Breast epithelium (tissue), 3 donors: ENCODE measurements around the gene DMRT3.

ENCODE experiments used
- POLR2A ChIP-seq: fragments of 450-650 bp; IDR thresholded peaks from one replicate; pipeline ENCODE4 v1.6.1; 2016; ENCODE audit warnings: antibody characterized with exemption, mild to moderate bottlenecking, moderate library complexity
- POLR2AphosphoS5 ChIP-seq, 3 donors: sonication (generic); formaldehyde crosslinking; IDR thresholded peaks; one replicate each; pipeline ENCODE4 v1.6.1; 2017; ENCODE audit warnings: antibody characterized with exemption in 3 of 3
- TF ChIP-seq, protein P1 (sequence below), 3 donors: fragments of 450-650 bp; IDR thresholded peaks; one replicate each; pipeline ENCODE4 v1.5.1; 2016 to 2017; ENCODE audit warnings: antibody characterized with exemption in 3 of 3, mild to moderate bottlenecking in 3 of 3, moderate library complexity in 3 of 3

DNA sequence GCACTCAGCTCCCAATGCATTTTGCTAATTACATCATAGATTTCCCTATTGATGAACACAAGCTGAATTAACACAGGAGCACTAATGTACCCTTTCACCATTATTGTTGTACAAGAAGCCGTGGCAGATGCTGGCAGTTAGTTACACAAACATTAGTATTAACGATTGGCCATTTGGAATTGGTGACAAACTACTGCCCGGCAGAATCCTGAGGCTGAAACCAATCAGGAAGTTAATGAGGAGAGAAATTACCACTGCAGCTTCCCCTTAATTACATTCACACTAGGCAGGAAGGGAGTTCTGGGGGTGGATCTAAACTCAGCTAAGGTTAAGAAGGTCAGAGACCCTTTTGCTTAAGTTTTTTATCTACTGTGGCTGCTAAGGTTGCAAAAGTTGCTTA is 9.6 kb upstream of the DMRT3 start:
- TF ChIP-seq, protein P1, sequence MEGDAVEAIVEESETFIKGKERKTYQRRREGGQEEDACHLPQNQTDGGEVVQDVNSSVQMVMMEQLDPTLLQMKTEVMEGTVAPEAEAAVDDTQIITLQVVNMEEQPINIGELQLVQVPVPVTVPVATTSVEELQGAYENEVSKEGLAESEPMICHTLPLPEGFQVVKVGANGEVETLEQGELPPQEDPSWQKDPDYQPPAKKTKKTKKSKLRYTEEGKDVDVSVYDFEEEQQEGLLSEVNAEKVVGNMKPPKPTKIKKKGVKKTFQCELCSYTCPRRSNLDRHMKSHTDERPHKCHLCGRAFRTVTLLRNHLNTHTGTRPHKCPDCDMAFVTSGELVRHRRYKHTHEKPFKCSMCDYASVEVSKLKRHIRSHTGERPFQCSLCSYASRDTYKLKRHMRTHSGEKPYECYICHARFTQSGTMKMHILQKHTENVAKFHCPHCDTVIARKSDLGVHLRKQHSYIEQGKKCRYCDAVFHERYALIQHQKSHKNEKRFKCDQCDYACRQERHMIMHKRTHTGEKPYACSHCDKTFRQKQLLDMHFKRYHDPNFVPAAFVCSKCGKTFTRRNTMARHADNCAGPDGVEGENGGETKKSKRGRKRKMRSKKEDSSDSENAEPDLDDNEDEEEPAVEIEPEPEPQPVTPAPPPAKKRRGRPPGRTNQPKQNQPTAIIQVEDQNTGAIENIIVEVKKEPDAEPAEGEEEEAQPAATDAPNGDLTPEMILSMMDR (IDR thresholded peaks at IDR 0.05), result no peak
- TF ChIP-seq POLR2AphosphoS5 (IDR thresholded peaks at IDR 0.05), result no peak
- TF ChIP-seq POLR2A, result no peak
